Thoracic aorta (tissue), 2 donors: ENCODE results near the gene UCP3. TPM values are rescaled to one million over a fixed set of nuclear protein-coding genes. Genes with fewer than 3 reads are reported as not detected.

Experiments used
- ATAC-seq: fragments of 150-250 bp; one replicate; pipeline ENCODE4 v1.8.0; 2017; ENCODE audit warnings: low read depth; ENCODE audit not compliant: insufficient number of reproducible peaks, low FRiP score
- DNase-seq: peaks from one replicate; pipeline ENCODE4 v3.0.0-alpha.2; 2020; ENCODE audit warnings: low spot score
- H3K27ac ChIP-seq, 2 donors: fragments of 200-600 bp; sonication (generic); 1 replicate in 1 of 2; 2 replicates in 1 of 2; pipeline ENCODE4 v1.5.1; 2016; ENCODE audit warnings: mild to moderate bottlenecking in 2 of 2, moderate library complexity in 2 of 2
- H3K27me3 ChIP-seq: fragments of 200-600 bp; sonication (generic); replicated peaks from 2 replicates; pipeline ENCODE4 v1.6.0; 2016; ENCODE audit warnings: mild to moderate bottlenecking; ENCODE audit not compliant: insufficient read depth
- H3K36me3 ChIP-seq: fragments of 200-600 bp; sonication (generic); one replicate; pipeline ENCODE4 v1.5.1; 2016
- H3K4me1 ChIP-seq, 2 donors: fragments of 200-600 bp; sonication (generic); 1 replicate in 1 of 2; 2 replicates in 1 of 2; pipeline versions ENCODE4 v1.5.1 to v1.6.0; 2016; ENCODE audit warnings: low read depth in 2 of 2, mild to moderate bottlenecking in 1 of 2; ENCODE audit not compliant: control insufficient read depth in 1 of 2
- H3K4me3 ChIP-seq: fragments of 200-600 bp; sonication (generic); 2 replicates; pipeline ENCODE4 v1.5.1; 2016; ENCODE audit warnings: mild to moderate bottlenecking
- H3K9me3 ChIP-seq: fragments of 200-600 bp; sonication (generic); 2 replicates; pipeline ENCODE4 v1.5.1; 2016
- total RNA-seq, 2 donors: library from RNA; depleted of rRNA; stranded (reverse); fragments of >200 nt; gene quantifications; one replicate each; pipeline versions ENCODE4 v1.1.0 to v1.2.3, GENCODE V29; 2016
- TF ChIP-seq, protein P1 (sequence below): fragments of 200-600 bp; sonication (generic); IDR thresholded peaks from one replicate; pipeline ENCODE4 v1.5.1; 2019; ENCODE audit warnings: antibody characterized with exemption

UCP3 gene
- total RNA-seq, 2 donors from 2014 or later, result 0.14 to 13.9 TPM

DNA sequence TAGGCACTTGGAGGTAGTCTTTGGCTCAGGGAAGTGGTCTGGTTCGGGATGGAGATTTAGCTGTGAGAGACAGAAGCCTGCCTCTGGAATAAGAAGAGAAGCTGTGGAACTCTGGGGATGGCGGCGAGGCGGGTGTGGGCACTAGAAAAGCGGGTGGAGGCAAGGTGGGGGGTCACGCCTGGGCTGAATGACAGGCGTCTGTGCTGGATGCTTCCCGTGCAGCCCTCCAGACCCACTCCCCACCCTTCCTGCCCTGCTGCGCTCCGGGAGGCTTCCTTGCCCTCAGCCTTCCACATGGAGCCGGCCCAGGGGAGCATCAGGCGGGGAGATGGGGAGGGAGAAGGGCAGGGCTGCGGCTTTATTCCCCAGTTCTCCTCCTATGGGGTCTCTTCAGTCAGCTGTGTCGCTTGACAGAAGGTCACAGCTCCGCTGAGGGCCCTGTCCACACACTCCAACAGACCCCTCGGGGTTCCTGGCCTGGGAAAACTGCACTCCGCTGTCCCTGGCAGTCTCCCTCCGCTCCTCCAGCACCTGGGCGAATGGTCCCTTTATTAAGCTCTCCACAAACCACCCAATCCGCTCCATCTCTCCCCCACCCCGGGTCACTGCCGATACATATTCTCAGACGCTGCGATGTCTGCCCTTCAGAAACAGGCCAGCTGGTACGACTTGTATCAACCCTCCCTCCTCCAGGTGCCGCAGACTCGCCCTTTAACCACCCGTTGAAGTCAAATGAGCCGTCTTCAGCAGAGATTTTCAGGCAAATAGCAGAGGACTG, 51.8 kb downstream of the UCP3 start:
- TF ChIP-seq, protein P1, sequence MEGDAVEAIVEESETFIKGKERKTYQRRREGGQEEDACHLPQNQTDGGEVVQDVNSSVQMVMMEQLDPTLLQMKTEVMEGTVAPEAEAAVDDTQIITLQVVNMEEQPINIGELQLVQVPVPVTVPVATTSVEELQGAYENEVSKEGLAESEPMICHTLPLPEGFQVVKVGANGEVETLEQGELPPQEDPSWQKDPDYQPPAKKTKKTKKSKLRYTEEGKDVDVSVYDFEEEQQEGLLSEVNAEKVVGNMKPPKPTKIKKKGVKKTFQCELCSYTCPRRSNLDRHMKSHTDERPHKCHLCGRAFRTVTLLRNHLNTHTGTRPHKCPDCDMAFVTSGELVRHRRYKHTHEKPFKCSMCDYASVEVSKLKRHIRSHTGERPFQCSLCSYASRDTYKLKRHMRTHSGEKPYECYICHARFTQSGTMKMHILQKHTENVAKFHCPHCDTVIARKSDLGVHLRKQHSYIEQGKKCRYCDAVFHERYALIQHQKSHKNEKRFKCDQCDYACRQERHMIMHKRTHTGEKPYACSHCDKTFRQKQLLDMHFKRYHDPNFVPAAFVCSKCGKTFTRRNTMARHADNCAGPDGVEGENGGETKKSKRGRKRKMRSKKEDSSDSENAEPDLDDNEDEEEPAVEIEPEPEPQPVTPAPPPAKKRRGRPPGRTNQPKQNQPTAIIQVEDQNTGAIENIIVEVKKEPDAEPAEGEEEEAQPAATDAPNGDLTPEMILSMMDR, result no peak
- Histone ChIP-seq H3K27ac (no peak overlapping the region), H3K27me3 (no peaks in the 10 kb centered on the region), H3K4me1 (no peaks in the 10 kb centered on the region), H3K36me3 (no peaks in the 10 kb centered on the region), H3K9me3 (no peaks in the 10 kb centered on the region), H3K4me3 (no peak overlapping the region)
- no peak for DNase-seq
- ATAC-seq, result no peak

DNA sequence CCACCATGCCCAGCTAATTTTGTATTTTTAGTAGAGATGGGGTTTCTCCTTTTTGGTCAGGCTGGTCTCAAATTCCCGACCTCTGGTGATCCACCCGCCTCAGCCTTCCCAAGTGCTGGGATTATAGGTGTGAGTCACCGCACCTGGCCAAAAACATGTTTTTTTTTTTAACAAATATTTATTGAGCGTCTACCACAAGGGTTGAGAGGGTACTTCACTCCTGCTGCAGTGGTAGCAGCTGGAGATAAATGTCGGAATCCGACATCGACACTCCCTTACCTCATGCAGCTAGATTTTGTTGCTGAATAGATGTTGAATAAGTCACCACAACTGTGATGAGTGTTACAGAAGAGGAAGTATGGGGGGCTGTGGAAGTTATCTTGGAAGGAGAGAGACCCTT, 57.1 kb downstream of the UCP3 start:
- TF ChIP-seq, protein P1, result no peak
- DNase-seq (no peak), ATAC-seq (no peak)
- Histone ChIP-seq H3K4me3 (no peak overlapping the region), H3K27me3 (no peaks in the 10 kb centered on the region), H3K4me1 (no peaks in the 10 kb centered on the region), H3K36me3 (no peaks in the 10 kb centered on the region), H3K9me3 (no peaks in the 10 kb centered on the region), H3K27ac (no peak overlapping the region)

DNA sequence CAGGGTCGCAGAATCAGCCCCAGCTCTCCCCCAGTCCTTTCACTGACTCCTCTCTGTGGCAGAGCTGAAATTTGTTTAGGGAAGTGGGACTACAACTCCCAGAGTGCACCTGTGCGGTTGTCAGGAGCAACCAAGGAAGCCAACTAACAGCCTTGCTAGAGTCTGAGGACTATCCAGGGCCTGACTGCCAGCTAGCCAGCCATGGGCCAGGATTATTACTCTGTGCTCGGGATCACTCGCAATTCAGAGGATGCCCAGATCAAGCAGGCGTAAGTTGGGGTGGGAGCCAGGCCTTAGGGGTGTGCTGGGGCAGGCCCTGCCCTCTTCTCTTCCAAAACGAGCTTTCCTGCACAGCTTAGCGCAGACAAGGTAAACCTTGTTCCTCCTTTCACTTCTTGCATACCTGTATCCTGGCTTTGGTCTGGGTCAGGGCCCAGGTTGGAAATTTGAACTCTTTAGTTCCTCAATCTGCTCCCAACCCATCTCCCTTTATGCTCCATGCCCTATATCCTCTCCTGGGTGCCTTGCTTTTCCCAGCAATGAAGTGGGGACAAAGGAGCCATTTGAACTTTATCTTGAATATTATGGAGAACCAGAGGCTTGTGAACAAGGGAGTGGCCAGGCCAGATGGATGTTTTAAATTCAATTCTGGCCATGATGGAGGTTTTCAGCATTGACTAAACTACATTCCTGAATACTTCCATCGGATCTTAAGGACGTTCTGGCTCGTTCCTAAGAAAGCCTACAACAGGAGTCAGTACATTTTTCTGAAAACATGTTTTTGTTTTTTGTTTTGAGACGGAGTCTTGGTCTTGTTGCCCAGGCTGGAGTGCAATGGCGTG, 57.8 kb downstream of the UCP3 start, which contains the start of gene DNAJB13:
TSS of gene DNAJB13 (plus strand) at position 158 of the 842 bp plus-strand sequence. CDS start at position 202, 44 bp downstream.
- H3K4me3 ChIP-seq, result no peak within 1 kb of the TSS
- H3K4me1 ChIP-seq, result no peaks in the 10 kb centered on the region
- no peaks in the 10 kb centered on the region for H3K27me3 ChIP-seq
- no peaks in the 10 kb centered on the region for H3K9me3 ChIP-seq
- no peaks in the 10 kb centered on the region for H3K36me3 ChIP-seq
- ATAC-seq, result no peak
- TF ChIP-seq, protein P1, result no peak
- no peak within 1 kb of the TSS for H3K27ac ChIP-seq
- DNase-seq, result no peak

Other genes with a start within 250 kb of the UCP3 start
- gene RAB6A, start 248.0 kb downstream of the UCP3 start, total RNA-seq, result 100 to 1,000 TPM; 179 to 247 TPM
- 10 to 100 TPM in 1 of 2 donors, 1 to 10 TPM in 1; 3.8 to 18.6 TPM for gene MRPL48, start 221.2 kb downstream of the UCP3 start, total RNA-seq
- 10 to 100 TPM; 40.8 to 64.9 TPM for gene COA4, start 132.2 kb downstream of the UCP3 start, total RNA-seq
- gene PAAF1, start 132.1 kb downstream of the UCP3 start, total RNA-seq, result 1 to 10 TPM; 8.7 to 8.8 TPM
- gene DNAJB13, start 58.1 kb downstream of the UCP3 start, total RNA-seq, result 1 to 10 TPM in 1 of 2 donors, not detected in 1; 1.8 TPM
- gene UCP2, start 26.2 kb downstream of the UCP3 start, total RNA-seq, result 10 to 100 TPM; 42.0 to 57.7 TPM
- 10 to 100 TPM; 23.7 to 30.6 TPM for gene C2CD3, start 161.9 kb upstream of the UCP3 start, total RNA-seq
- gene PPME1, start 162.2 kb upstream of the UCP3 start, total RNA-seq, result 10 to 100 TPM; 31.2 to 37.4 TPM